Pericardium fibroblast (primary cell): ENCODE results near the gene CPXCR1. TPM values are rescaled to one million over a fixed set of nuclear protein-coding genes. Genes with fewer than 3 reads are reported as not detected.

Experiments
- total RNA-seq: library from RNA; depleted of rRNA; stranded (reverse); fragments of >200 nt; gene quantifications from 2 replicates; pipeline ENCODE4 v1.2.3, GENCODE V29; 2015

The CPXCR1 gene
- total RNA-seq: not detected in 2 replicates

GRCh38 chrX:88746925-88747324 is at the start of gene CPXCR1:
TSS of gene CPXCR1 (plus strand) at chrX:88747225. CDS start at chrX:88753415, 6,190 bp downstream.

